Peyer's patch (tissue), 4 donors: Measurements from ENCODE around the gene ADM2.

Experiments used
- CTCF ChIP-seq, 6 experiments: fragments of 450-650 bp in 4 of 6; fragments of 200-600 bp in 2 of 6; sonication (generic) in 1 of 6; IDR thresholded peaks; one replicate each; pipeline ENCODE4 v1.5.1; 2017 to 2019; ENCODE audit warnings: antibody characterized with exemption in 6 of 6, mild to moderate bottlenecking in 3 of 6, moderate library complexity in 1 of 6
- POLR2A ChIP-seq, 2 donors: fragments of 450-650 bp; IDR thresholded peaks; one replicate each; pipeline ENCODE4 v1.5.1; 2017; ENCODE audit warnings: antibody characterized with exemption in 2 of 2, mild to moderate bottlenecking in 2 of 2, moderate library complexity in 2 of 2

GRCh38 chr22:50522806-50523438 is 41.6 kb downstream of the ADM2 start:
- TF ChIP-seq CTCF (IDR thresholded peaks at IDR 0.05) (no peak), POLR2A (IDR thresholded peaks at IDR 0.05) (no peak)
